ENCODE data around the gene TATDN3.
"Not testable (repeated sequence)": the region's sequence is repeated elsewhere in the genome, so short reads cannot be mapped to it uniquely, and the experiment has no call there.

Gene TATDN3

GRCh38 chr1:212762839-212763238, 28.9 kb upstream of the TATDN3 start:
- H3K4me3 ChIP-seq (replicated peaks; ENCODE audit: low read depth, low read length) = no peak overlapping the region
- TF ChIP-seq CTCF (IDR thresholded peaks at IDR 0.05; ENCODE audit: low read length, missing control alignments) = no peak

GRCh38 chr1:212764718-212765281, 26.9 kb upstream of the TATDN3 start:
- DNase-seq (ENCODE audit: low read depth); H3K4me3 ChIP-seq (replicated peaks; ENCODE audit: low read depth, low read length): not testable (repeated sequence)

More at GRCh38 chr1:212762839-212763238, 28.9 kb upstream of the TATDN3 start:
- DNase-seq (ENCODE audit: low read depth) = no peak

GRCh38 chr1:212766825-212767224, 24.9 kb upstream of the TATDN3 start:
- not testable (repeated sequence) for DNase-seq (ENCODE audit: low read depth)

GRCh38 chr1:212769459-212770167, 22.1 kb upstream of the TATDN3 start:
- TF ChIP-seq CTCF (IDR thresholded peaks at IDR 0.05; ENCODE audit: low read length, missing control alignments) = no peak
- no peak for DNase-seq (ENCODE audit: low read depth)
- no peak overlapping the region for H3K4me3 ChIP-seq (replicated peaks; ENCODE audit: low read depth, low read length)

More at GRCh38 chr1:212766825-212767224, 24.9 kb upstream of the TATDN3 start:
- H3K4me3 ChIP-seq (replicated peaks; ENCODE audit: low read depth, low read length) = not testable (repeated sequence)

GRCh38 chr1:212771341-212771740, 20.4 kb upstream of the TATDN3 start:
- no peak for TF ChIP-seq CTCF (IDR thresholded peaks at IDR 0.05; ENCODE audit: low read length, missing control alignments)
- DNase-seq (ENCODE audit: low read depth) = no peak
- no peak overlapping the region for H3K4me3 ChIP-seq (replicated peaks; ENCODE audit: low read depth, low read length)

GRCh38 chr1:212773011-212773410, 18.7 kb upstream of the TATDN3 start:
- no peak overlapping the region for H3K4me3 ChIP-seq (replicated peaks; ENCODE audit: low read depth, low read length)
- no peak for DNase-seq (ENCODE audit: low read depth)
- TF ChIP-seq CTCF (IDR thresholded peaks at IDR 0.05; ENCODE audit: low read length, missing control alignments) = no peak

GRCh38 chr1:212774584-212774983, 17.1 kb upstream of the TATDN3 start:
- TF ChIP-seq CTCF (IDR thresholded peaks at IDR 0.05; ENCODE audit: low read length, missing control alignments) = no peak
- DNase-seq (ENCODE audit: low read depth) = peak; percentile 53
- no peak overlapping the region for H3K4me3 ChIP-seq (replicated peaks; ENCODE audit: low read depth, low read length)

GRCh38 chr1:212775241-212775640, 16.5 kb upstream of the TATDN3 start:
- TF ChIP-seq CTCF (IDR thresholded peaks at IDR 0.05; ENCODE audit: low read length, missing control alignments) = no peak
- H3K4me3 ChIP-seq (replicated peaks; ENCODE audit: low read depth, low read length) = no peak overlapping the region
- no peak for DNase-seq (ENCODE audit: low read depth)
